ENCODE data around the gene CDH24. TPM values are rescaled to one million over a fixed set of nuclear protein-coding genes. Genes with fewer than 3 reads are reported as not detected.
A peak's percentile ranks its signal among the peaks of the same experiment; 100 is the strongest.

Gene CDH24
- total RNA-seq, 2 donors from 2014 or later = 4.9 to 9.9 TPM

DNA sequence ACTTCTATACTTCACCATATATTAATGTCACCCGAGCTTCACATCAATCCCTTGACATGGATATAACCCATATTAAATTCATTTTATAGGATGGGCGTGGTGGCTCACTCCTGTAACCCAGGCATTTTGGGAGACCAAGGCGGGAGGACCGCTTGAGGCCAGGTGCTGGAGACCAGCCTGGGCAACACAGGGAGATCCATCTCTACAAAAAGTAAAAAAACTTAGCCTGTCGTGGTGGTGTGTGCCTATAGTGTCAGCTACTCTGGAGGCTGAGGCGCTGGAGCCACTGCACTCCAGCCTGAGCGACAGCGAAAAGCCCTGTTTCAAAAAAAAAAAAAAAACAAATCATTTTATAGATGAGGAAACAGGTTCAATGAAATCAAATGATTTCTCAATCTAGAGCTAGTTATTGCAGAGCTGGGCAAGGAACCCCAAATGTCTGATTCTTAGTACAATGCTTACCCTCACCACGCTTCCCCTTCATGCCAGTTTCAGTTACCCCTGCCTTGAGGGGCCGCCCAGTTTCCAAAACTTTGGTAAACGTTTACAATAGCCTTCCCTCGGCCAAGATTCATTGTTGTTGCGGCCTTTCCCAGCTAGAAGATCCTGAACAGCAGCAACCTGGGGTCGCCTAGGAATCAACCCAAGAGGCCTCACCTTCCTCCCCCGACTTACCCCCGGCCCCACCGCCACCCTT lies 23.4 kb downstream of the CDH24 start:
- TF ChIP-seq POLR2A (IDR thresholded peaks at IDR 0.05) = no peak
- TF ChIP-seq, protein P1, sequence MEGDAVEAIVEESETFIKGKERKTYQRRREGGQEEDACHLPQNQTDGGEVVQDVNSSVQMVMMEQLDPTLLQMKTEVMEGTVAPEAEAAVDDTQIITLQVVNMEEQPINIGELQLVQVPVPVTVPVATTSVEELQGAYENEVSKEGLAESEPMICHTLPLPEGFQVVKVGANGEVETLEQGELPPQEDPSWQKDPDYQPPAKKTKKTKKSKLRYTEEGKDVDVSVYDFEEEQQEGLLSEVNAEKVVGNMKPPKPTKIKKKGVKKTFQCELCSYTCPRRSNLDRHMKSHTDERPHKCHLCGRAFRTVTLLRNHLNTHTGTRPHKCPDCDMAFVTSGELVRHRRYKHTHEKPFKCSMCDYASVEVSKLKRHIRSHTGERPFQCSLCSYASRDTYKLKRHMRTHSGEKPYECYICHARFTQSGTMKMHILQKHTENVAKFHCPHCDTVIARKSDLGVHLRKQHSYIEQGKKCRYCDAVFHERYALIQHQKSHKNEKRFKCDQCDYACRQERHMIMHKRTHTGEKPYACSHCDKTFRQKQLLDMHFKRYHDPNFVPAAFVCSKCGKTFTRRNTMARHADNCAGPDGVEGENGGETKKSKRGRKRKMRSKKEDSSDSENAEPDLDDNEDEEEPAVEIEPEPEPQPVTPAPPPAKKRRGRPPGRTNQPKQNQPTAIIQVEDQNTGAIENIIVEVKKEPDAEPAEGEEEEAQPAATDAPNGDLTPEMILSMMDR (IDR thresholded peaks at IDR 0.05) = no peak
- H3K27ac ChIP-seq = peak overlapping the region; percentile 83 to 93 (median 88)
- intact Hi-C loops (cut with DNase I) = no loop called here
- no peaks in the 10 kb centered on the region for H3K27me3 ChIP-seq
- no peak for ATAC-seq
- H3K36me3 ChIP-seq (replicated peaks in 1 of 2; ENCODE audit: insufficient read depth in 1 of 2, low read depth in 2 of 2) = peaks cover 0 to 5% of the 10 kb centered on the region in 2 donors
- no peaks in the 10 kb centered on the region for H3K9me3 ChIP-seq
- peak overlapping the region; percentile 57 to 79 for H3K4me3 ChIP-seq
- WGBS, 2 donors = 30 to 37% methylated on average over 15 to 17 of the region's 17 CpGs
- DNase-seq = no peak
- peaks cover 19% of the 10 kb centered on the region for H3K4me1 ChIP-seq

DNA sequence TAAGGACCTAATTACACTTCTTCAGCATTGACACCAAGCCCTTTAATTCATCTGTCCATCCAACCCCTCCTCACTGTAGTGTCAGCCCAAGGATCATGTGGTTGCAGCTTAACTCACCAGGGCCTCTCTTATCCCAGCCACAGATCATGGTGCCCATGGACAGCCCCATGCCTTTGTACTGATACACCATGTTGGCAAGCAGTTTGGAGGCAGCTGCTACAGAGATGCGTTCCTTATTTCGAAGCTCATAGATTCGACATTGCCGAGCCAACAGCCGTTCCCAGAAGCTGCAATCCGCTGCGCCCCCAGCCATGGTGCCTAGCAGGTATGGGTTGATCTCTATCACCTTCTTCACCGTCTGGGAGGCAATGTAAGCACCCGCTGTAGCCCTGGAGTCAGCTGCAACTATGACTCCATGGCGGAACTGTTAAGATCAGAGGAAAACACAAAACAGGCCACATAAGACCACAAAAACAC lies 24.0 kb downstream of the CDH24 start:
- H3K4me1 ChIP-seq = peaks cover 23% of the 10 kb centered on the region
- peaks cover 0 to 5% of the 10 kb centered on the region in 2 donors for H3K36me3 ChIP-seq (replicated peaks in 1 of 2; ENCODE audit: insufficient read depth in 1 of 2, low read depth in 2 of 2)
- no peak overlapping the region for H3K27ac ChIP-seq
- ATAC-seq = no peak
- no peak for TF ChIP-seq POLR2A (IDR thresholded peaks at IDR 0.05)
- TF ChIP-seq, protein P1 (IDR thresholded peaks at IDR 0.05) = no peak
- intact Hi-C loops (cut with DNase I) = no loop called here
- H3K9me3 ChIP-seq = no peaks in the 10 kb centered on the region
- no peak for DNase-seq
- WGBS, 2 donors = 84 to 90% methylated on average over 10 of the region's 10 CpGs
- H3K27me3 ChIP-seq = no peaks in the 10 kb centered on the region
- no peak overlapping the region for H3K4me3 ChIP-seq

DNA sequence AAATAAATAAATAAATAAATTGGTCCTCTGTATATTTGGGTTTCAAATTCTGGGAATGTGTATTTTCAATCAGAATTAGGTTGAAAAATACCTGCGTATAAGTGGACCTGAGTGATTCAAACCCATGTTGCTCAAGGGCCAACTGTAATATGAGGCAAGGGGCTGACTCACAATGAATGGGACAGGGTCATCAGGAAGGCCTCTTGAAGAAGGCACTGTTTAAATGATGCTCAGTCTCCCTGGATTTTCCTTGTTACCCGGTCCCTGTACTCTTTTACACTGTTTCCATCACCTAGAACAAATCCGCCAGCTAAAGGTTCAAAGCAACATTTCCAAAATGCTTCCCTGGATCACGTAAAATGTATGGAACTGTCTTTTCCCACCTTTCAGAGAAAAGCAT lies 26.4 kb downstream of the CDH24 start:
- H3K27me3 ChIP-seq = no peaks in the 10 kb centered on the region
- ATAC-seq (no peak), DNase-seq (no peak)
- 90 to 95% methylated on average over 4 of the region's 4 CpGs for WGBS, 2 donors
- TF ChIP-seq POLR2A (IDR thresholded peaks at IDR 0.05) = no peak
- TF ChIP-seq, protein P1 (IDR thresholded peaks at IDR 0.05) = no peak
- no peak overlapping the region for H3K4me3 ChIP-seq
- peaks cover 0 to 7% of the 10 kb centered on the region in 2 donors for H3K36me3 ChIP-seq (replicated peaks in 1 of 2; ENCODE audit: insufficient read depth in 1 of 2, low read depth in 2 of 2)
- no peak overlapping the region for H3K27ac ChIP-seq
- peaks cover 23% of the 10 kb centered on the region for H3K4me1 ChIP-seq
- intact Hi-C loops (cut with DNase I) = no loop called here
- no peaks in the 10 kb centered on the region for H3K9me3 ChIP-seq

DNA sequence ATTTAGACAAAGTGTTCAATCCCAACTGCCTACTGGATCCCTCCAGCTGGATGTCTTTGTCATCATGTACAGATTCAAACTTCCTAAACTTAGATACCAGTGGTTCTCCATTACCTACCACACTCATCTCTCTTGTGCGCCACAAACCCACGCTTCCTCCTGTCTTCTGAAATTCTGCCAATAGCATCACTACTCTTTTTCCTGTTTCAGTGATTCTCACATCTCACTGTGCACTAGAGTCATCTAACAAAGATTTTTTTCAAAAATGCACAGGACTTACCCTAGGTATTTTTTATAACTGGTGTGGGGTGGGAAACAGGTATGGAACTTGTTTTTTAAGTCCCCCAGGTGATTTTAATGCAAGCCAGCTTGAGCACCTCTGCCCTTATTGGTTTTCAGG lies 28.5 kb downstream of the CDH24 start:
- peaks cover 19% of the 10 kb centered on the region for H3K4me1 ChIP-seq
- no peaks in the 10 kb centered on the region for H3K27me3 ChIP-seq
- H3K4me3 ChIP-seq = no peak overlapping the region
- TF ChIP-seq POLR2A (IDR thresholded peaks at IDR 0.05) = no peak
- TF ChIP-seq, protein P1 (IDR thresholded peaks at IDR 0.05) = no peak
- intact Hi-C loops (cut with DNase I) = no loop called here
- peaks cover 0 to 14% of the 10 kb centered on the region in 2 donors for H3K36me3 ChIP-seq (replicated peaks in 1 of 2; ENCODE audit: insufficient read depth in 1 of 2, low read depth in 2 of 2)
- DNase-seq = no peak
- no peak overlapping the region for H3K27ac ChIP-seq
- H3K9me3 ChIP-seq = no peaks in the 10 kb centered on the region
- ATAC-seq = no peak
- 69 to 85% methylated on average over 2 of the region's 2 CpGs for WGBS, 2 donors

Data from body of pancreas (tissue), 4 donors.